ENCODE measurements around the gene SLC38A1.
A peak's percentile ranks its signal among the peaks of the same experiment; 100 is the strongest.

SLC38A1 gene

GRCh38 chr12:46263140-46264016, 5.5 kb downstream of the SLC38A1 start:
- no peak overlapping the region for H3K27ac ChIP-seq
- 0 out of 2 replicates have a peak, but pooled peaks have one; percentile 23 for TF ChIP-seq CTCF (conservative IDR thresholded peaks at IDR 0.05)

GRCh38 chr12:46261646-46262045, 7.2 kb downstream of the SLC38A1 start:
- no peak for TF ChIP-seq CTCF (conservative IDR thresholded peaks at IDR 0.05)
- no peak overlapping the region for H3K27ac ChIP-seq

- no peak for TF ChIP-seq CTCF (conservative IDR thresholded peaks at IDR 0.05)
- H3K27ac ChIP-seq, result 0 out of 2 replicates have a peak overlapping the region, but pooled peaks have one; percentile 61
These were observed 7.8 kb downstream of the SLC38A1 start for GRCh38 chr12:46260913-46261476.

GRCh38 chr12:46260124-46260912, 8.5 kb downstream of the SLC38A1 start:
- peak overlapping the region; percentile 61 for H3K27ac ChIP-seq
- TF ChIP-seq CTCF (conservative IDR thresholded peaks at IDR 0.05), result no peak

GRCh38 chr12:46259713-46260112, 9.1 kb downstream of the SLC38A1 start:
- TF ChIP-seq CTCF (conservative IDR thresholded peaks at IDR 0.05), result no peak
- peak overlapping the region; percentile 61 for H3K27ac ChIP-seq

- no peak for TF ChIP-seq CTCF (conservative IDR thresholded peaks at IDR 0.05)
- peak overlapping the region; percentile 61 for H3K27ac ChIP-seq
These were observed 9.8 kb downstream of the SLC38A1 start for GRCh38 chr12:46259071-46259470.

GRCh38 chr12:46258129-46258528, 10.7 kb downstream of the SLC38A1 start:
- TF ChIP-seq CTCF (conservative IDR thresholded peaks at IDR 0.05), result no peak
- no peak overlapping the region for H3K27ac ChIP-seq
